ENCODE measurements around the gene B3GALT5.

GRCh38 chr21:39630191-39630591 lies 17.5 kb downstream of the B3GALT5 start:
- TF ChIP-seq CTCF (conservative IDR thresholded peaks at IDR 0.05; ENCODE audit: low read depth, low read length) (no peak), EZH2 (IDR thresholded peaks at IDR 0.05; ENCODE audit: low read length, unreplicated experiment) (no peak), EZH2phosphoT487 (IDR thresholded peaks at IDR 0.05; ENCODE audit: borderline replicate concordance, low read length) (no peak)

All from PC-3 (cell line).